HEK293 (cell line): Measurements from ENCODE around the gene AP1G2.
"Not testable (repeated sequence)": the region's sequence is repeated elsewhere in the genome, so short reads cannot be mapped to it uniquely, and the experiment has no call there.

Experiments used
- CTCF ChIA-PET: fragments of 350-600 bp; formaldehyde crosslinking; extraction: SDS; loops from one replicate; lab custom pipeline; 2021; ENCODE audit warnings: antibody characterized with exemption; lab: Yijun Ruan, JAX
- POLR2A ChIA-PET: fragments of 300-600 bp; formaldehyde crosslinking; extraction: SDS; loops from one replicate; lab custom pipeline; 2020; ENCODE audit warnings: antibody characterized with exemption, inconsistent platforms; lab: Yijun Ruan, JAX
- H3K27ac ChIP-seq: fragments of 200-500 bp; sonication (Bioruptor generic); 2 replicates; pipeline ENCODE4 v1.5.1; 2014; ENCODE audit warnings: low read depth, low read length, control low read depth, inconsistent platforms; ENCODE audit errors: extremely low read depth
- H3K36me3 ChIP-seq, 2 experiments: fragments of 200-500 bp in 1 of 2; sonication (Bioruptor generic) in 1 of 2; 1 replicate in 1 of 2; 2 replicates in 1 of 2; pipeline ENCODE4 v1.5.1; 2014 to 2017; ENCODE audit warnings: inconsistent platforms in 2 of 2, low read length in 2 of 2; ENCODE audit not compliant: control insufficient read depth in 2 of 2, insufficient read depth in 1 of 2
- H3K4me1 ChIP-seq: fragments of 200-500 bp; sonication (Bioruptor generic); 2 replicates; pipeline ENCODE4 v1.5.1; 2014; ENCODE audit warnings: mild to moderate bottlenecking, low read length, inconsistent platforms; ENCODE audit not compliant: control insufficient read depth, insufficient read depth
- H3K4me3 ChIP-seq: 2 replicates; pipeline ENCODE4 v1.5.1; 2011; ENCODE audit warnings: low read depth, mild to moderate bottlenecking, control low read depth, low read length, moderate library complexity
- H3K9me3 ChIP-seq: fragments of 200-500 bp; sonication (Bioruptor generic); 2 replicates; pipeline ENCODE4 v1.5.1; 2014; ENCODE audit warnings: low read depth, low read length, inconsistent platforms; ENCODE audit not compliant: control insufficient read depth, insufficient read depth
- SP2 ChIP-seq: fragments of 450-650 bp; formaldehyde crosslinking; IDR thresholded peaks from 2 replicates; pipeline ENCODE4 v1.5.1; 2016; ENCODE audit warnings: missing biosample characterization, missing genetic modification characterization
- ZFP69B ChIP-seq: fragments of 450-650 bp; formaldehyde crosslinking; IDR thresholded peaks from 2 replicates; pipeline ENCODE4 v1.5.1; 2016; ENCODE audit warnings: missing biosample characterization, missing genetic modification characterization
- ZNF138 ChIP-seq: fragments of 450-650 bp; formaldehyde crosslinking; IDR thresholded peaks from 2 replicates; pipeline ENCODE4 v1.5.1; 2016; ENCODE audit warnings: missing biosample characterization, missing genetic modification characterization, borderline replicate concordance
- ZNF529 ChIP-seq: fragments of 450-650 bp; formaldehyde crosslinking; IDR thresholded peaks from 2 replicates; pipeline ENCODE4 v1.5.1; 2017; ENCODE audit warnings: missing genetic modification characterization, missing biosample characterization; ENCODE audit not compliant: insufficient replicate concordance
- ZNF585B ChIP-seq: fragments of 450-650 bp; formaldehyde crosslinking; IDR thresholded peaks from 2 replicates; pipeline ENCODE4 v1.5.1; 2016; ENCODE audit warnings: missing biosample characterization, missing genetic modification characterization
- ZNF791 ChIP-seq: fragments of 450-650 bp; formaldehyde crosslinking; IDR thresholded peaks from 2 replicates; pipeline ENCODE4 v1.5.1; 2016; ENCODE audit warnings: missing biosample characterization, missing genetic modification characterization
- TF ChIP-seq, protein P1 (sequence below): fragments of 450-650 bp; formaldehyde crosslinking; IDR thresholded peaks from 2 replicates; pipeline ENCODE4 v1.5.1; 2016; ENCODE audit warnings: missing biosample characterization, missing genetic modification characterization
- TF ChIP-seq, protein P2 (sequence below): fragments of 450-650 bp; formaldehyde crosslinking; IDR thresholded peaks from 2 replicates; pipeline ENCODE4 v1.5.1; 2017; ENCODE audit warnings: missing biosample characterization, missing genetic modification characterization

The AP1G2 gene

DNA sequence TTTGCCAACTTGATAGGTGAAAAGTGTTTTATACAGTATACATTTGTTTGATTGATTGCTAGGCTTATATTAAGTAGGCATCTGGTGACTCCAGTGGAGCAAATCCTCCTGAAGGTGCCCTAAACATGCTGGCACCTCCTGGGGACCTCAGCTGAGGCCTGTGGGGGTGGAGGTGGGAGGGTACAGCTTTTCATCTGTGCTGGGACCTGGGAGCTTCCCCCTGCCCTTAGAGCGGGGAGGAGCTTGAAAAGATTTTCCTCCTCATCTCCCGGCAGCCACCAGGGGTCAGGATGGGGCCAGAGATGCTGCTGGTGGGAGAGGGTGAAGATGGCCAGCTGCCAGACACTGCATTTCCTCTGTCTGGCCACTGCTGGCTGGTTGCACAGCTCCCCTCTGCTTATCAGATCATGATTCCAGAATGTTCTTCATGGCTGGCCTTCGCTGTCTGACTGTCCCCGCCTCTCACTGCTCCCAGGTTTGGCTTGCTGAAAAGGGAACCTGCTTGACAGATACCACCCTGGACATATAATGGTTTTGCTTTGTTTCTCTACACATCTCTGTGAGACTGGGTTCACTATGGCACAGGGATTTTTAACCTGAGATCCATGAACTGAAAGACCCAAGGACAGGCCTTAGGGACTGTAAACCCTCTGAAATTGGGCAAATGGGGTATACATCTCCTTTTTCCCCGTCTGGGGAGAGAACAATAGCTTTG is 21.4 kb upstream of the AP1G2 start (continued):
- TF ChIP-seq, protein P1, sequence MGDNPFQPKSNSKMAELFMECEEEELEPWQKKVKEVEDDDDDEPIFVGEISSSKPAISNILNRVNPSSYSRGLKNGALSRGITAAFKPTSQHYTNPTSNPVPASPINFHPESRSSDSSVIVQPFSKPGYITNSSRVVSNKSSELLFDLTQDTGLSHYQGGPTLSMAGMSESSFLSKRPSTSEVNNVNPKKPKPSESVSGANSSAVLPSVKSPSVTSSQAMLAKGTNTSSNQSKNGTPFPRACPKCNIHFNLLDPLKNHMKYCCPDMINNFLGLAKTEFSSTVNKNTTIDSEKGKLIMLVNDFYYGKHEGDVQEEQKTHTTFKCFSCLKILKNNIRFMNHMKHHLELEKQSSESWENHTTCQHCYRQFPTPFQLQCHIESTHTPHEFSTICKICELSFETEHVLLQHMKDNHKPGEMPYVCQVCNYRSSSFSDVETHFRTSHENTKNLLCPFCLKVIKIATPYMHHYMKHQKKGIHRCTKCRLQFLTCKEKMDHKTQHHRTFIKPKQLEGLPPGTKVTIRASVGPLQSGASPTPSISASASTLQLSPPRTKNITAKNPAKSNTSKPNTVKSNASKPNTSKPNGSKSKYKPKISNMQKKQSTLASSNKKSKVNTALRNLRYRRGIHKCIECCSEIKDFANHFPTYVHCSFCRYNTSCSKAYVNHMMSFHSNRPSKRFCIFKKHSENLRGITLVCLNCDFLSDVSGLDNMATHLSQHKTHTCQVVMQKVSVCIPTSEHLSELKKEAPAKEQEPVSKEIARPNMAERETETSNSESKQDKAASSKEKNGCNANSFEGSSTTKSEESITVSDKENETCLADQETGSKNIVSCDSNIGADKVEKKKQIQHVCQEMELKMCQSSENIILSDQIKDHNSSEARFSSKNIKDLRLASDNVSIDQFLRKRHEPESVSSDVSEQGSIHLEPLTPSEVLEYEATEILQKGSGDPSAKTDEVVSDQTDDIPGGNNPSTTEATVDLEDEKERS = no peak
- TF ChIP-seq ZNF585B = no peak
- no peak for TF ChIP-seq SP2 (tag by site-specific recombination)
- TF ChIP-seq, all 188 proteins: peak for 16

DNA sequence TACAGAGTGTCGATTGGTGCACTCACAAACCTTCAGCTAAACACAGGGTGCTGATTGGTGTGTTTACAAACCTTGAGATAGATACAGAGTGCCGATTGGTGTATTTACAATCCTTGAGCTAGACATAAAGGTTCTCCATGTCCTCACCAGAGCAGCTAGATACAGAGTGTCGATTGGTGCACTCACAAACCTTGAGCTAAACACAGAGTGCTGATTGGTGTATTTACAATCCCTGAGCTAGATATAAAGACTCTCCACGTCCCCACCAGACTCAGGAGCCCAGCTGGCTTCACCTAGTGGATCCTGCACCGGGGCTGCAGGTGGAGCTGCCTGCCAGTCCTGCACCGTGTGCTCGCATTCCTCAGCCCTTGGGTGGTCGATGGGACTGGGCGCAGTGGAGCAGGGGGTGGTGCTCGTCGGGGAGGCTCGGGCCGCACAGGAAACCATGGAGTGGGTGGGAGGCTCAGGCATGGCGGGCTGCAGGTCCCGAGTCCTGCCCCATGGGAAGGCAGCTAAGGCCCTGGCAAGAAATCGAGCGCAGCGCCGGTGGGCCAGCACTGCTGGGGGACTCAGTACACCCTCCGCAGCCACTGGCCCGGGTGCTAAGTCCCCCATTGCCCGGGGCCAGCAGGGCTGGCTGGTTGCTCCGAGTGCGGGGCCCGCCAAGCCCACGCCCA is 17.1 kb upstream of the AP1G2 start:
- H3K4me3 ChIP-seq, H3K4me1 ChIP-seq, H3K27ac ChIP-seq, POLR2A ChIA-PET, H3K9me3 ChIP-seq, H3K36me3 ChIP-seq, CTCF ChIA-PET: not testable (repeated sequence)

DNA sequence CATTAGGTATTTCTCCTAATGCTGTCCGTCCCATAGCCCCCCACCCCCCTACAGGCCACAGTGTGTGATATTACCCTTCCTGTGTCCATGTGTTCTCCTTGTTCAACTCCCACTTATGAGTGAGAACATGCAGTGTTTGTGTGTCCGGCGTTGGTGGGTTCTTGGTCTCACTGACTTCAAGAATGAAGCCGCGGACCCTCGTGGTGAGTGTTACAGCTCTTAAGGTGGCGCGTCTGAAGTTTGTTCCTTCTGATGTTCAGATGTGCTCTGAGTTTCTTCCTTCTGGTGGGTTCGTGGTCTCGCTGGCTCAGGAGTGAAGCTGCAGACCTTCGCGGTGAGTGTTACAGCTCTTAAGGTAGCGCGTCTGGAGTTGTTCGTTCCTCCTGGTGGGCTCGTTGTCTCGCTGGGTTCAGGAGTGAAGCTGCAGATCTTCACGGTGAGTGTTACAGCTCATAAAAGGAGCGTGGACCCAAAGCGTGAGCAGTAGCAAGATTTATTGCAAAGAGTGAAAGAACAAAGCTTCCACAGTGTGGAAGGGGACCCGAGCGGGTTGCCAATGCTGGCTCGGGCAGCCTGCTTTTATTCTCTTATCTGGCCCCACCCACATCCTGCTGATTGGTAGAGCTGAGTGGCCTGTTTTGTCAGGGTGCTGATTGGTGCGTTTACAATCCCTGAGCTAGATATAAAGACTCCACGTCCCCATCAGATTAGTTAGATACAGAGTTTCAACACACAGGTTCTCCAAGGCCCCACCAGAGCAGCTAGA is 16.4 kb upstream of the AP1G2 start:
- CTCF ChIA-PET = interaction anchor here (0.6 kb wide), 1 partner anchor 464 kb away, joined by 3 read pairs; no protein-coding TSS in a partner anchor
- H3K9me3 ChIP-seq, H3K36me3 ChIP-seq, H3K27ac ChIP-seq, POLR2A ChIA-PET, H3K4me1 ChIP-seq, H3K4me3 ChIP-seq: not testable (repeated sequence)

DNA sequence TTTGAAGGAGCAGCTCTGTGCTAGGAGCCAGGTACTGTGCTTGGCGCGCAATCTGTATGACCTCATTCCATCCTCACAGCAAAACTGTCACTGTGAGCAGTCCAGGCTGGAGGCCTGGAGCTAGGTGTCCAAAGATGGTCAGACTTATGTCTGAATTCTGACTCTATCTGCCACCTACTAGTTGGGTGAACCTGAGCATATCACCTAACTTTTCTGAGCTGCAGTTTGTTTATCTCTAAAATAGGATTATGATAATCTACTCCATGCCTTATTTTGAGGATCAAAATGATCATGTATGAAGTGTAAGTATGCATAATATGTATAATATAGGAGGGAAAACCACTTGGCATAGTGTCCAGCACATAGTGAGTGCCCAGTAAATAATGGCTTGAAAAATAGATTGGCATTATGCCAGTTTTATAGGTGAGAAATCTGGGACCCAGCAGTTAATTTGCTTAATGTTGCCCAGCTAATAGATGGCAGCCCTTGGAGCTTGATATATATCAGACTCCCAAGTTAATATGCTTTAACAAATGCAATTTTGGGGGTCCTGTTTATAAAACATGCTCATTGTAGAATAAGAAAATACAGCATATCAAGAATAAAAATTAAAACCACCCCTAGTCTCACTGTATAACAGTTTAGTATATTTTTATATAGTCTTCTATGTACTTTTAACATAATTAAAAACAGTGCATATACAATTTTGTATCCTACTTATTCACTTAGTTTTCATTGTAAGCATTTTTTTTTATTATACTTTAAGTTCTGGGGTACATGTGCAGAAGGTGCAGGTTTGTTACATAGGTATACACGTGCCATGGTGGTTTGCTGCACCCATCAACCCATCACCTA is 15.5 kb upstream of the AP1G2 start:
- CTCF ChIA-PET = interaction anchor here (1.0 kb wide), 1 partner anchor 15 kb away, joined by 4 read pairs; no protein-coding TSS in a partner anchor
- Histone ChIP-seq H3K9me3 (no peaks in the 10 kb centered on the region), H3K4me3 (no peak overlapping the region), H3K36me3 (no peaks in the 10 kb centered on the region), H3K4me1 (no peaks in the 10 kb centered on the region), H3K27ac (no peak overlapping the region)
- TF ChIP-seq ZNF529 (tag by site-specific recombination) = no peak
- TF ChIP-seq, protein P2, sequence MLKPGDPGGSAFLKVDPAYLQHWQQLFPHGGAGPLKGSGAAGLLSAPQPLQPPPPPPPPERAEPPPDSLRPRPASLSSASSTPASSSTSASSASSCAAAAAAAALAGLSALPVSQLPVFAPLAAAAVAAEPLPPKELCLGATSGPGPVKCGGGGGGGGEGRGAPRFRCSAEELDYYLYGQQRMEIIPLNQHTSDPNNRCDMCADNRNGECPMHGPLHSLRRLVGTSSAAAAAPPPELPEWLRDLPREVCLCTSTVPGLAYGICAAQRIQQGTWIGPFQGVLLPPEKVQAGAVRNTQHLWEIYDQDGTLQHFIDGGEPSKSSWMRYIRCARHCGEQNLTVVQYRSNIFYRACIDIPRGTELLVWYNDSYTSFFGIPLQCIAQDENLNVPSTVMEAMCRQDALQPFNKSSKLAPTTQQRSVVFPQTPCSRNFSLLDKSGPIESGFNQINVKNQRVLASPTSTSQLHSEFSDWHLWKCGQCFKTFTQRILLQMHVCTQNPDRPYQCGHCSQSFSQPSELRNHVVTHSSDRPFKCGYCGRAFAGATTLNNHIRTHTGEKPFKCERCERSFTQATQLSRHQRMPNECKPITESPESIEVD (tag by site-specific recombination) = no peak
- no peak for TF ChIP-seq ZNF791 (tag by site-specific recombination)
- TF ChIP-seq ZFP69B (tag by site-specific recombination) = no peak
- TF ChIP-seq ZNF138 (tag by site-specific recombination) = no peak
- POLR2A ChIA-PET = no interaction called here
